Measurements from ENCODE around the gene C1orf35.

The C1orf35 gene

GRCh38 chr1:228100822-228101613 is 2.1 kb downstream of the C1orf35 start:
- peaks cover 31% of the 10 kb centered on the region for H3K4me1 Mint-ChIP-seq
- H3K27ac Mint-ChIP-seq = peak overlapping the region; percentile 63
- peaks cover 5% of the 10 kb centered on the region for H3K27me3 Mint-ChIP-seq
- peak overlapping the region; percentile 94 for H3K4me3 Mint-ChIP-seq
- no peaks in the 10 kb centered on the region for H3K9me3 Mint-ChIP-seq
- CTCF ChIA-PET = no interaction called here
- no peak for DNase-seq
- peaks cover 33% of the 10 kb centered on the region for H3K36me3 Mint-ChIP-seq

GRCh38 chr1:228099331-228099732 is 3.8 kb downstream of the C1orf35 start:
- DNase-seq = peak; percentile 10
- H3K9me3 Mint-ChIP-seq = peaks cover 12% of the 10 kb centered on the region
- peaks cover 48% of the 10 kb centered on the region for H3K36me3 Mint-ChIP-seq
- H3K4me1 Mint-ChIP-seq = peaks cover 32% of the 10 kb centered on the region
- CTCF ChIA-PET = no interaction called here
- peaks cover 5% of the 10 kb centered on the region for H3K27me3 Mint-ChIP-seq
- H3K27ac Mint-ChIP-seq = no peak overlapping the region
- no peak overlapping the region for H3K4me3 Mint-ChIP-seq

- DNase-seq = peak; percentile 16
- CTCF ChIA-PET = interaction anchor here (1.1 kb wide), 1 partner anchor 12 kb away, joined by 3 read pairs; no protein-coding TSS in a partner anchor
- Mint-ChIP-seq H3K4me3 (no peak overlapping the region), H3K27ac (no peak overlapping the region), H3K36me3 (peaks cover 54% of the 10 kb centered on the region), H3K9me3 (peaks cover 17% of the 10 kb centered on the region), H3K27me3 (peaks cover 4% of the 10 kb centered on the region), H3K4me1 (peaks cover 23% of the 10 kb centered on the region)
These were observed 4.7 kb downstream of the C1orf35 start for GRCh38 chr1:228098323-228098931.

GRCh38 chr1:228097333-228098081 is 5.6 kb downstream of the C1orf35 start:
- Mint-ChIP-seq H3K4me1 (peaks cover 18% of the 10 kb centered on the region), H3K4me3 (no peak overlapping the region), H3K27me3 (no peaks in the 10 kb centered on the region), H3K27ac (no peak overlapping the region), H3K36me3 (peaks cover 60% of the 10 kb centered on the region), H3K9me3 (peaks cover 17% of the 10 kb centered on the region)
- CTCF ChIA-PET = interaction anchor here (1.1 kb wide), 1 partner anchor 11 kb away, joined by 3 read pairs; no protein-coding TSS in a partner anchor
- peak; percentile 18 for DNase-seq

GRCh38 chr1:228096416-228097332 is 6.5 kb downstream of the C1orf35 start:
- Mint-ChIP-seq H3K27me3 (no peaks in the 10 kb centered on the region), H3K4me3 (no peak overlapping the region), H3K9me3 (peaks cover 20% of the 10 kb centered on the region), H3K36me3 (peaks cover 68% of the 10 kb centered on the region), H3K27ac (no peak overlapping the region), H3K4me1 (peaks cover 22% of the 10 kb centered on the region)
- DNase-seq = peak; percentile 15
- CTCF ChIA-PET = no interaction called here

- H3K36me3 Mint-ChIP-seq = peaks cover 75% of the 10 kb centered on the region
- CTCF ChIA-PET = no interaction called here
- H3K4me3 Mint-ChIP-seq = no peak overlapping the region
- peak; percentile 4 for DNase-seq
- peaks cover 22% of the 10 kb centered on the region for H3K9me3 Mint-ChIP-seq
- H3K4me1 Mint-ChIP-seq = peaks cover 22% of the 10 kb centered on the region
- H3K27me3 Mint-ChIP-seq = no peaks in the 10 kb centered on the region
- H3K27ac Mint-ChIP-seq = no peak overlapping the region
These were observed 7.2 kb downstream of the C1orf35 start for GRCh38 chr1:228095938-228096337.

GRCh38 chr1:228095161-228095560 is 8.0 kb downstream of the C1orf35 start:
- H3K4me1 Mint-ChIP-seq = peaks cover 30% of the 10 kb centered on the region
- peaks cover 78% of the 10 kb centered on the region for H3K36me3 Mint-ChIP-seq
- peaks cover 22% of the 10 kb centered on the region for H3K9me3 Mint-ChIP-seq
- H3K27ac Mint-ChIP-seq = no peak overlapping the region
- no peak for DNase-seq
- H3K27me3 Mint-ChIP-seq = no peaks in the 10 kb centered on the region
- H3K4me3 Mint-ChIP-seq = no peak overlapping the region
- CTCF ChIA-PET = interaction anchor here (0.7 kb wide), 1 partner anchor 345 kb away, joined by 3 read pairs; no protein-coding TSS in a partner anchor

GRCh38 chr1:228094432-228095016 is 8.6 kb downstream of the C1orf35 start:
- H3K27me3 Mint-ChIP-seq = no peaks in the 10 kb centered on the region
- H3K36me3 Mint-ChIP-seq = peaks cover 76% of the 10 kb centered on the region
- peaks cover 22% of the 10 kb centered on the region for H3K9me3 Mint-ChIP-seq
- peak; percentile 8 for DNase-seq
- CTCF ChIA-PET = interaction anchor here (0.7 kb wide), 1 partner anchor 345 kb away, joined by 3 read pairs; no protein-coding TSS in a partner anchor
- peaks cover 35% of the 10 kb centered on the region for H3K4me1 Mint-ChIP-seq
- H3K27ac Mint-ChIP-seq = no peak overlapping the region
- H3K4me3 Mint-ChIP-seq = no peak overlapping the region

- DNase-seq = peak; percentile 18
- Mint-ChIP-seq H3K27ac (no peak overlapping the region), H3K36me3 (peaks cover 78% of the 10 kb centered on the region), H3K27me3 (no peaks in the 10 kb centered on the region), H3K9me3 (peaks cover 22% of the 10 kb centered on the region), H3K4me3 (no peak overlapping the region), H3K4me1 (peaks cover 47% of the 10 kb centered on the region)
- CTCF ChIA-PET = no interaction called here
These were observed 9.8 kb downstream of the C1orf35 start for GRCh38 chr1:228093050-228093906.

- CTCF ChIA-PET = no interaction called here
- peak; percentile 6 for DNase-seq
- Mint-ChIP-seq H3K36me3 (peaks cover 78% of the 10 kb centered on the region), H3K4me1 (peaks cover 55% of the 10 kb centered on the region), H3K27me3 (no peaks in the 10 kb centered on the region), H3K27ac (no peak overlapping the region), H3K9me3 (peaks cover 22% of the 10 kb centered on the region), H3K4me3 (no peak overlapping the region)
These were observed 10.6 kb downstream of the C1orf35 start for GRCh38 chr1:228092342-228093049.

GRCh38 chr1:228091084-228091483 is 12.0 kb downstream of the C1orf35 start:
- Mint-ChIP-seq H3K27ac (no peak overlapping the region), H3K36me3 (peaks cover 82% of the 10 kb centered on the region), H3K9me3 (peaks cover 22% of the 10 kb centered on the region), H3K4me3 (no peak overlapping the region), H3K27me3 (no peaks in the 10 kb centered on the region), H3K4me1 (peaks cover 65% of the 10 kb centered on the region)
- DNase-seq = peak; percentile 6
- CTCF ChIA-PET = no interaction called here

GRCh38 chr1:228090613-228091081 is 12.5 kb downstream of the C1orf35 start:
- Mint-ChIP-seq H3K9me3 (peaks cover 21% of the 10 kb centered on the region), H3K4me3 (no peak overlapping the region), H3K27ac (no peak overlapping the region), H3K4me1 (peaks cover 65% of the 10 kb centered on the region), H3K36me3 (peaks cover 77% of the 10 kb centered on the region), H3K27me3 (no peaks in the 10 kb centered on the region)
- peak; percentile 11 for DNase-seq
- CTCF ChIA-PET = no interaction called here

Measured in activated naive CD4-positive, alpha-beta T cell treated with anti-CD3 and anti-CD28 coated beads, Interleukin-2, amount 10 ng/mL, durations not matched to agents 7 days and 5 days (primary cell).